OCI-LY7 (cell line): ENCODE data around the gene C2orf74. TPM values are rescaled to one million over a fixed set of nuclear protein-coding genes. Genes with fewer than 3 reads are reported as not detected.
A peak's percentile ranks its signal among the peaks of the same experiment; 100 is the strongest.

ENCODE experiments used
- BruUV-seq: library from RNA; stranded (reverse); fragments of 400-500 nt; replicated peaks from 2 replicates; lab custom pipeline; 2021; lab: Mats Ljungman, UMichigan
- CTCF ChIA-PET: fragments of 300-600 bp; sonication (Branson Sonifier 250); formaldehyde crosslinking; loops from one replicate; lab custom pipeline; 2022; ENCODE audit warnings: antibody characterized with exemption; ENCODE audit not compliant: unreplicated experiment; lab: Charles Lee
- POLR2A ChIA-PET: fragments of 300-600 bp; sonication (Branson Sonifier 250); formaldehyde crosslinking; loops from one replicate; lab custom pipeline; 2022; ENCODE audit warnings: antibody characterized with exemption; lab: Charles Lee
- DNase-seq: peaks from one replicate; pipeline ENCODE4 v3.0.0-alpha.2; 2015; ENCODE audit warnings: low spot score
- H2AFZ ChIP-seq: fragments of 200-600 bp; sonication (generic), shearing (Covaris generic); 2 replicates; pipeline ENCODE4 v1.6.1; 2014; ENCODE audit warnings: mild to moderate bottlenecking, antibody characterized with exemption, low read length, moderate library complexity
- H3K27ac ChIP-seq: fragments of 200-600 bp; sonication (generic); 2 replicates; pipeline ENCODE4 v1.5.1; 2014; ENCODE audit warnings: mixed run types, low read depth, mild to moderate bottlenecking, moderate library complexity, low read length, inconsistent platforms; ENCODE audit not compliant: poor library complexity, severe bottlenecking
- H3K36me3 ChIP-seq: fragments of 200-600 bp; sonication (generic); 2 replicates; pipeline ENCODE4 v1.6.1; 2014; ENCODE audit warnings: mild to moderate bottlenecking, antibody characterized with exemption, low read length, moderate library complexity, mixed read lengths; ENCODE audit not compliant: insufficient read depth
- H3K4me1 ChIP-seq: fragments of 200-600 bp; sonication (generic); 2 replicates; pipeline ENCODE4 v1.5.1; 2014; ENCODE audit warnings: mild to moderate bottlenecking, low read length; ENCODE audit not compliant: insufficient read depth, poor library complexity, severe bottlenecking
- H3K4me2 ChIP-seq: fragments of 200-600 bp; sonication (generic); 2 replicates; pipeline ENCODE4 v1.6.1; 2014; ENCODE audit warnings: mild to moderate bottlenecking, low read length
- H3K4me3 ChIP-seq: fragments of 200-600 bp; sonication (generic); 2 replicates; pipeline ENCODE4 v1.5.1; 2014; ENCODE audit warnings: mild to moderate bottlenecking, low read depth, low read length; ENCODE audit not compliant: poor library complexity, severe bottlenecking
- H3K79me2 ChIP-seq: fragments of 200-600 bp; sonication (generic); 2 replicates; pipeline ENCODE4 v1.6.1; 2016; ENCODE audit warnings: low read depth, mild to moderate bottlenecking, low read length, moderate library complexity, mixed read lengths; ENCODE audit not compliant: insufficient read depth
- H3K9me2 ChIP-seq: fragments of 200-600 bp; sonication (generic); 2 replicates; pipeline ENCODE4 v1.6.1; 2016; ENCODE audit warnings: mild to moderate bottlenecking, low read length, mixed read lengths; ENCODE audit not compliant: insufficient read depth
- H3K9me3 ChIP-seq: fragments of 200-600 bp; sonication (generic); 2 replicates; pipeline ENCODE4 v1.6.1; 2014; ENCODE audit warnings: mild to moderate bottlenecking, mixed run types, low read length, mixed read lengths
- H4K20me1 ChIP-seq: fragments of 200-600 bp; sonication (generic); 2 replicates; pipeline ENCODE4 v1.6.1; 2014; ENCODE audit warnings: mild to moderate bottlenecking, antibody characterized with exemption, low read length, moderate library complexity, mixed read lengths; ENCODE audit not compliant: insufficient read depth
- CTCF ChIP-seq: fragments of 200-600 bp; sonication (generic); conservative IDR thresholded peaks from 2 replicates; pipeline ENCODE4 v1.5.1; 2014; ENCODE audit warnings: mild to moderate bottlenecking, antibody characterized with exemption, low read length, moderate library complexity, mixed read lengths
- EZH2phosphoT487 ChIP-seq: fragments of 200-600 bp; sonication (generic); IDR thresholded peaks from 2 replicates; pipeline ENCODE4 v1.6.1; 2018; ENCODE audit warnings: low read depth, borderline replicate concordance, mild to moderate bottlenecking, mixed run types, antibody characterized with exemption, low read length, moderate library complexity, mixed read lengths
- intact Hi-C: fragments of 100-400 bp; cut with micrococcal nuclease; formaldehyde crosslinking; loops from one replicate; pipeline ENCODE4 v1.10.0; 2022; ENCODE audit not compliant: unreplicated experiment
- total RNA-seq, 2 experiments: library from RNA; depleted of rRNA in 1 of 2; stranded (reverse); fragments of >200 nt in 1 of 2; shearing (Covaris generic) in 1 of 2; gene quantifications; 2 replicates each; pipeline ENCODE4 v1.2.3, GENCODE V29; 2014 to 2022

The C2orf74 gene
- total RNA-seq, 2 experiments from 2014 or later, result 6.4 to 11.5 TPM

GRCh38 chr2:61182059-61182383 is 20.0 kb downstream of the C2orf74 start:
- H3K9me3 ChIP-seq, result no peaks in the 10 kb centered on the region; the same call in 1 of the 2 replicates
- peaks cover 7% of the 10 kb centered on the region; the same call in 1 of the 2 replicates for H3K79me2 ChIP-seq
- intact Hi-C loops, result no loop called here
- H3K27ac ChIP-seq, result no peak overlapping the region
- H4K20me1 ChIP-seq, result no peaks in the 10 kb centered on the region
- TF ChIP-seq EZH2phosphoT487 (no peak), CTCF (no peak)
- no peaks in the 10 kb centered on the region for H3K9me2 ChIP-seq
- CTCF ChIA-PET, result no interaction called here
- DNase-seq, result no peak
- H3K36me3 ChIP-seq, result peaks cover 76% of the 10 kb centered on the region
- H3K4me3 ChIP-seq, result no peak overlapping the region
- peaks cover 22% of the 10 kb centered on the region for H3K4me1 ChIP-seq
- H3K4me2 ChIP-seq, result peak overlapping the region; percentile 37; the same call in 1 of the 2 replicates
- POLR2A ChIA-PET, result interaction anchor here (0.7 to 1.3 kb wide), 2 partner anchors 10 to 389 kb away, joined by 3 read pairs; no protein-coding TSS in a partner anchor
- no peak overlapping the region for H2AFZ ChIP-seq
- BruUV-seq, result no TSS peak

GRCh38 chr2:61183795-61184194 is 21.8 kb downstream of the C2orf74 start:
- no peak for DNase-seq
- Histone ChIP-seq H3K9me2 (no peaks in the 10 kb centered on the region), H2AFZ (no peak overlapping the region), H3K4me2 (no peak overlapping the region), H3K36me3 (peaks cover 93% of the 10 kb centered on the region), H3K79me2 (peaks cover 3% of the 10 kb centered on the region; the same call in 1 of the 2 replicates), H3K4me3 (no peak overlapping the region), H4K20me1 (no peaks in the 10 kb centered on the region), H3K4me1 (peaks cover 12% of the 10 kb centered on the region), H3K27ac (no peak overlapping the region), H3K9me3 (no peaks in the 10 kb centered on the region; the same call in 1 of the 2 replicates)
- ChIA-PET POLR2A (interaction anchor here (0.5 kb wide), 1 partner anchor 127 kb away, joined by 3 read pairs; no protein-coding TSS in a partner anchor), CTCF (no interaction called here)
- intact Hi-C loops, result no loop called here
- TF ChIP-seq EZH2phosphoT487, result no peak
- TF ChIP-seq CTCF, result no peak
- no TSS peak for BruUV-seq

- intact Hi-C loops, result no loop called here
- CTCF ChIA-PET, result no interaction called here
These were observed 22.3 kb downstream of the C2orf74 start for GRCh38 chr2:61184263-61184662.

More at GRCh38 chr2:61184263-61184662, 22.3 kb downstream of the C2orf74 start:
- Histone ChIP-seq H3K4me2 (no peak overlapping the region), H3K9me2 (no peaks in the 10 kb centered on the region), H3K4me3 (no peak overlapping the region), H4K20me1 (no peaks in the 10 kb centered on the region), H2AFZ (no peak overlapping the region), H3K4me1 (peaks cover 8% of the 10 kb centered on the region), H3K36me3 (peaks cover 98% of the 10 kb centered on the region), H3K27ac (no peak overlapping the region), H3K79me2 (no peaks in the 10 kb centered on the region), H3K9me3 (no peaks in the 10 kb centered on the region; the same call in 1 of the 2 replicates)
- no TSS peak for BruUV-seq
- TF ChIP-seq EZH2phosphoT487, result no peak
- POLR2A ChIA-PET, result interaction anchor here (0.5 kb wide), 1 partner anchor 128 kb away, joined by 3 read pairs; no protein-coding TSS in a partner anchor
- no peak for DNase-seq
